HG03457 (cell line): ENCODE data around the gene PKNOX2.

ENCODE experiments used
- ATAC-seq: cut with Tn5 transposase; IDR thresholded peaks from one replicate; pipeline ENCODE4 v1.9.1; 2021; ENCODE audit warnings: moderate number of reproducible peaks; ENCODE audit not compliant: unreplicated experiment

Gene PKNOX2

DNA sequence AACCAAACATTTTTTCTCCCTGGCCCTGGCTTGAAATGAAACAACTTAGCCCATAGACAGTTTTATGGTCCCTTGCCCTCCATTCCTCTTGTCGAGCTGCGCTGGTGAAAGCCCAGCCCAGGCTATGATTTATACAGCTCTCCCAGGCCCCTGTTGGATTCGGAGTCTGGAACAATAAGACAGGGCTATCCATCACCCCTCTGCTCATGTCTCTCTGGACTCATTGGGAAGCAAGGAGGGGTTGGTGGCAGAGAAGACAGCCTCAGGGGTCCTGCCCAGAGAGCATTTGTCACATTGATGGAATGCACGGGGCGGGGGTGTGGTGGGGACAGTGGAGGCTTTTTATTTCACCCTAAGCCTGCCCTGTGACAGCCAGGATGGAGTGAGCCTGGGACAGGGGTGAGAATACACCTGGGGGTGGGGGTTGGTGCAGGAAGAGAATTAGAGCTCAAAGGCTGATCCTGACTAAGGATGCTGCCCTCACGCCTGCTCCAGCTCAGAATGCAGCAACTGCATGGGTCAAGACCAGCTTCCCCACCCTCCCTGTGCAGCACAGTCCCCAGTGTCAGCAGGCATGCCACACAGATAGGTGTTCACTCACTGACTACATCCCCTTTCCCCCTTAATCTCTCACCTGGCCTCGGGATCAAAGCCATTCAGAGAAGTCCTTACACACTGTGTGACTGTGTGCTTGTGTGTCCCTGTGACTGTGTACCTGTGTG lies 10.0 kb upstream of the PKNOX2 start:
- ATAC-seq: no peak

- no peak for ATAC-seq
These were observed 9.5 kb upstream of the PKNOX2 start for GRCh38 chr11:125155100-125155444.

- no peak for ATAC-seq
These were observed 8.8 kb upstream of the PKNOX2 start for GRCh38 chr11:125155767-125156166.

- ATAC-seq: no peak
These were observed 8.0 kb upstream of the PKNOX2 start for GRCh38 chr11:125156346-125157117.

DNA sequence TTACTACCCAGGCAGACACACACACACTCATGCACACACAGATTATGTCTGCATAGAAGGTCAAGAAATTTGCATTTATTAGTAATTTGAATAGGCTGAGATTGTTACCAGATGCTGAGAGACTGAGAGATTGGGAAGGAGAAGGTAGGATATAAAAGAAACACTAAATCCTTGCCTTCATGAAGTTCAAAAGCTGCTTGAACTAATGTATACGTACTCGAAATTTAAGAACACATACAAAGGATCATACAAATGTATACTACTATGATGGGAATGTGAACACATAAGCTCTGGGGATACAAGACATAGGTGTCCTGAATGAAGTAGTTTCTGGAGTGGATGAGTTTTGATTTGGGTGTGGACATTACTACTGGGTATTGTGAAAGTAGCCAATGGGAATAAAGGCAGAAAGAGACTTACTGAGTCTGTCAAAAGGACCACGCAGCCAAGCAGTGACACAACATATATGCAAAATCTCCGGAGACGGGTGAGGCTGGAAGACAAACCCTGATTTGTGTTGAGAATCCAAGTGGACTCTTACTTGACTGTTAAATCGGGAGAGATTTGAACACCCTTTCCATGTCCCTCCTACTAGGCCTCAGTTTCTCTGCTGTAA lies 7.3 kb upstream of the PKNOX2 start:
- ATAC-seq: no peak

GRCh38 chr11:125157953-125158680 lies 6.4 kb upstream of the PKNOX2 start:
- no peak for ATAC-seq

DNA sequence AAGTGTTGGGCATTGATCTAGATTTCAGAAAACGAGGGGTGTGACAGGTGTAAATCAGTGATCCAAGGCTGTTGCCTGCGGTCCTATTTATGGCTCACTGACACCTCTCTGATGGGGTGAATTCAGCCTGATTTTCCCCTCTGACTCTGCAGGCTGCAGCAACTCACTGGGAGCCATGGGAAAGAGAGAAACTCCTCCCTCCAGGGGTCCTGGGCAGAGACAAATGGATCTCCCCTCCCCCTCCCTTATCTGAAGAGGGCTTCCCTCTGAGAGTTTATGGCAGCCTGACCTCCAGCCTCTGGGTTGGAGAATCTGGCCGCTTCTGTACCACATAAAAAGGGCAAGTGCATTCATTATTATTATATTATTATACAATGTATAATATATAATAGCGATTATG lies 1.8 kb upstream of the PKNOX2 start:
- no peak for ATAC-seq

DNA sequence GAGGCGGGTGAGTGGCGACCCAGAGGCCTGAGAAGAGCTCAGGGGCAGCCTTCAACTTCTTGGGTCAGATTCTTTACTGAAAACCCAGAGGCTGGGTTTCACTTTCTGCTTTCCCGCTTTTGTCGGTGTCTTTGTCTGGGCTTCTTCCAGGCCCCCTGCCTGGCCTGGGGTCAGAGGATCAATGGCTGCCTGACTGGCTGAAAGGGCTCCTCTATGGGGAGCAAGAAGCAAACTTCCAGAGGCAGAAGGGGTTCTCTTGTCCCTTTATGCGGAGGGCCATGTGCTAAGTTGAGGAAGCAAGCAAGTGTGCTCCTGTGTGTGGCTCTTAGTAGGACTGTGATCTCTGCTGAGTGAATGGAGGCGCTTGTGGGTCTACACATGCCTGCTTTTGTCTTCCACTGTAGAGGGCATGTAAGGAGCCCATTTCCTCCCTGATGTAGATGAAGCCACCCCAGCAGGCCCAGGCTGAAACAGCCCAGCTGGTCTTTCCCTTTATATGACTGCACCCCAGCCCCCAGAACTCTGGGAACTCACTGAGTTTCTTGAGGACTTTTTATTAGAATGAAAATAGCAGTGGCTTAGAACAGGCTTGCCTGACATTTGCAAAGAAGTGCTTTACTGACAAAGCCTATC lies 1.0 kb upstream of the PKNOX2 start:
- ATAC-seq: no peak

DNA sequence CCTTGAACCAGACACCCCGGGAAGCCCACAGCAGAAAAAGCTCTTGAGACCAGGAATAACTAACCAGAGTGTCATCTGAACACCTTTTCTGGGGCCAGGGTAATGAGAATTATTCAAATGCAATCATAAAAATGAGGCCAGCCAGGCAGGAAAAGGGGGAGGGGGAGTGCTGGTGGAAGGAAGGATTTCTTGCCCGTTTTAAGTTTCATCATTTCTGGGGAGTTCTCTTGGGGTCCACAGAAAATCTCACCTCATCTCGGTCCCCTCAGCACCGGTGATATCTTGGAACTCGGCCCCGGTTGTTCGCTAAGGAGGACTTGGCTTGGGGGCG lies 495 bp upstream of the PKNOX2 start:
- no peak for ATAC-seq

DNA sequence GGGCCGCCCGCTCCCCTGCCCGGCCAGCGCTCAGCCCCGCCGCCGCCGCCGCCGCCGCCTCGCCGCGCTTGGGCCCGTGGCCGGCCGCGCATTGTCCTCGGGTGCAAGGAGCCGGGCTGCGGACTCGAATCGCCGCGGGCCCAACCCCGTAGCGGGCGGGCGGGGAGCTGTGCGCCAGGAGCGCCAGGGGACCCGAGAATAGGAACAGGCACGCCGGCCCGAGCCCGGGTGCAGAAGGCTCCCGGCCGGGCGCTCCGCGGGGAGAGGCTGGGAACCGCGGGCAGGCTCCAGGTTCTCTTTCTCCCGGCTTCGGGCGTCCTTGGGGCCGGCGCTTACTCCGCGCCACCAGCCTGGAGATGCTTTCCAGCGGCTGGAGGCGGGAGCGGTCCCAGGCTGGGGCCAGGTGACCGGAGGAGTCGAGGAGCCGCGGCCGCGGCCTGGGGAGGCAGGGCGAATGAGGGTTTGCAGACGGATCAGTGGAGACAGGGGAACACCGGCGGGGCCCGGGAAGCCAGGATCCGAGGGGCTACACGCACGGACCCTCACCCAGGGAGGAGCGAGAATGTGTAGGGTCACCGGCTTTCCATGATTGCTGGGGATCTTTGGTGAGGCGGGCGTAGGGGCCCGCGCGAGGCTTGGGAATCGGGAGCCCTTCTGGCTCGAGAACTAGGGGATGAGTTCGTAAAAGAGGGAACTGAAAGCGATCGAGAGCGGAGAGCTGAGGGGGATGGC lies 726 bp downstream of the PKNOX2 start:
- ATAC-seq: no peak

DNA sequence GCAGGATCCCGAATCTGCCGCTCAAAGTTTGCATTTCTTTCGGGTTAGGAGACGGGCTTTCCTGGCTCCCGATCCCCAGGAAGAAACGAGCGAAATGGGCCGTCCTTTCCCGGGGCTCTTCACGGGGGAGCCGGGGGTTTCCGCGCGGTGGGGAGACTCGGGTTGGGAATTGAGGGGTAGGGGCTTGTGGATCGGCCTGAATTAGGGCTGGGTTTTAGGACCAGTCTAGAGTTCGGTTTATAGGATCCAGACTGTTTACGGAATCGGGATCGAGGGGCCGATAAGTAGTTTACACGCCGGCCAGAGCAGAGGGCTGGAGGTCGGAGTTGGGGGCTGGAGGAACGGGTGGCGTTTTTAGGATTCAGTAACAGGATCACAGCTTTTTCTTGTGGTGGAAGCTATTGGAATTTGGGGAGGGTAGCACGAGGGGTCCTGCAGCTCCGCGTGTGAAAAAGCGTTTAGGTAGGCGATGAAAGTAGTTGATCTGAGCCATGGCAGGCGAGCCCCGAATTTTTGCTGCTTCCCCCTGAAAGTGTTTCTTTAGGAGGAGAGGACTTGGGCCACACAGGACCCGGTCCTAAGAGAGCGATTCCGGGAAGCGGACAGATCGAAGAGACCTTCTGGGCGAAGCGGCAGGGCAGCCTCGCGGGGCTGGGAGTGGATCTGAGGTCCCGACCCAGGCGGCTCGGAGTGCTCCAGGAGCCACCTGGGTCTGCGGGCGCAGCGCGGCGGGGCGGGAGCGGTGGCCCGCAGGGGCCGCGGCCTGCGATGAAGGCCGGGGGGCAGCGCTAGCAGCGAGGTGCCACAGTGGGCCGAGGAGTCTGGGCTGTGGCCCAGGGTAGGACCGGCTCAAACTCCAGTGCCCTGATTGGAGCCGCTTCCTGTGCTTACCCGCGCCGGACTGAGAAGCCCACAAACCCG lies 1.6 kb downstream of the PKNOX2 start:
- ATAC-seq: no peak

GRCh38 chr11:125166764-125167291 lies 2.3 kb downstream of the PKNOX2 start:
- ATAC-seq: no peak

DNA sequence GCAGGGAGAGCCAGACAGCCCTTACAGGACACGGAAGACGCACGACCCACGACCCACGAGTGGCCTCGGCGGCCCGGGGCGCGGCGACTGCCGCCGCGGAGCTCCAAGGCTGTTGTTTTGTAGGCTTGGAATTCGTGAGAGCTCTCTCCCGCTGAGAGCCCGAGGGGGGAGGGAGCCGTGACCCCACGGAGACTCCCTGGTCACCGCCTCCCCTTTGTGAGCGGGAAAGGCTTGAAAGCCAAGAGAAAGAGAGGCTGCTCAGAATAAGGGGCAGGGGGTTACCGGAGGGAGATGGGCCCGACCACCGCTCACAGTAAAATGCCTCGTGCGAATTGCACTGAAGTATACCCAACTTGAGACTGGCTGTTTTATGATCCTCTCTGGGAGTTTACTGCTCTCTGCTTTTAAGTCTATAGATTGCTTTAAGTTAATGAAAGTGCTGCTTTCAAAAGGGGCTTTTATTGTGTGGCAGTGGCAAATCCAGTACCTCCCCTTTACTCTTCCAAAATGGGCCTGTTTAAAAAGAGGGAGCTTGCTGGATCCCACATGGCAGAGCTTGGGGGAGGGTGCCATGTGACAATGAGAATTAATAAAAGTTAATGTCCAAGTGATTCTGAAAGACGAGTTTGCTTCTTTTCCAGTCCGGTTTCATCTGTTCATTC lies 2.9 kb downstream of the PKNOX2 start:
- ATAC-seq: no peak

DNA sequence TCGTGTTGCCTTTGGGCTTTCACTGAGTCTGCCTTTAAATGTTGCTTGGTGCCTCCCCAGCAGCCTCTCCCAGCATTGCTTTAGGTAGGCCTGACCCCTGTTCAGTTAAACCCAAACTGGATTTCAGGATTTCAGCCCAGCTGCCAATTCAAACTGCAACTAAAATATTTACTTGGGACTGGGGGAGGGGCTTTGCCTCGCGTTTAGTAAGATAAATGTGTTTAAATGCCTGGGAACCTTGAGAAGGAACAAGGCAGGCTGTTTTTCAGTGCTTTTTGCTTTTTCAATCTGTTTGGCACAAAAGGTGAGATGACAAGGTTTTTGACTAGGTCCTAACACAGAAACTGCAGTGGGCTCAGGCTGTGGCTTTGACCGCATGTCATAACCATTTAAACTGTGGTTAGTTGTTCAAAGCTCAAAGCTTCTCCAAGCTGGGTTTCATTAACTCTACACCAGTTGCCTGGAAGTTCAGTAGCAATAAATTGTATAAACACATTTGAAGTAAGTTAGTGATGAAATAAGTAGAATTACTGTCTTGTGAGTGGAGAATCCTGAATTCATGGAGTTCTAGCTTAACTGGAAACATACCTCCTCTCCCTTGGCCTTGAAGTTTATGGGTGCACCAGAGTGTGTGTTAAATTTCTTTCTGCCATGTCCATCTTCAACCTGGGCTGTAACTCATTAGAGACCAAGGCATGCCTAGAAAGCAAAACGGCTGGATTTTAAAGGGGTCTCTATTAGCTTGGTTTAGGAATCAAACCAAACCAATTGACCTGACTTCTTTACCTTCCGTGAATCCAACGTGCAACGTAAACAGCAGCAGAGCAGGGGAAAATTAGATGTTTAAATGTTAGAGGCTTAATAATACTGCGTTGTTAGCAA lies 3.6 kb downstream of the PKNOX2 start:
- no peak for ATAC-seq

- no peak for ATAC-seq
These were observed 4.4 kb downstream of the PKNOX2 start for GRCh38 chr11:125168918-125169456.

- ATAC-seq: no peak
These were observed 5.5 kb downstream of the PKNOX2 start for GRCh38 chr11:125170001-125170509.

- no peak for ATAC-seq
These were observed 6.0 kb downstream of the PKNOX2 start for GRCh38 chr11:125170510-125171031.
